HepG2 (cell line): ENCODE results near the gene ZBTB32. TPM values are rescaled to one million over a fixed set of nuclear protein-coding genes. Genes with fewer than 3 reads are reported as not detected.

Source experiments
- EEA1 ChIP-seq: sonication (generic); formaldehyde crosslinking; IDR thresholded peaks from 2 replicates; pipeline ENCODE4 v1.5.1; 2020; ENCODE audit warnings: mild to moderate bottlenecking, missing genetic modification reagents, borderline replicate concordance
- HIC2 ChIP-seq: sonication (generic); formaldehyde crosslinking; IDR thresholded peaks from 2 replicates; pipeline ENCODE4 v1.9.0; 2022; ENCODE audit warnings: low read depth, missing genetic modification reagents
- PHF21A ChIP-seq: sonication (generic); formaldehyde crosslinking; IDR thresholded peaks from 2 replicates; pipeline ENCODE4 v1.5.0; 2020; ENCODE audit warnings: mild to moderate bottlenecking, missing genetic modification reagents
- PRDM15 ChIP-seq: sonication (generic); formaldehyde crosslinking; IDR thresholded peaks from 2 replicates; pipeline ENCODE4 v1.4.0; 2020; ENCODE audit warnings: missing genetic modification reagents
- REPIN1 ChIP-seq: sonication (generic); formaldehyde crosslinking; IDR thresholded peaks from 2 replicates; pipeline ENCODE4 v1.8.0; 2022; ENCODE audit warnings: missing genetic modification reagents, low read depth, mild to moderate bottlenecking, borderline replicate concordance
- STAG1 ChIP-seq: sonication (generic); formaldehyde crosslinking; IDR thresholded peaks from 2 replicates; pipeline ENCODE4 v1.4.0; 2020; ENCODE audit warnings: missing genetic modification reagents
- STAT5B ChIP-seq: sonication (generic); formaldehyde crosslinking; IDR thresholded peaks from 2 replicates; pipeline ENCODE4 v1.4.0; 2020; ENCODE audit warnings: missing genetic modification reagents
- TBX3 ChIP-seq: fragments of 450-650 bp; IDR thresholded peaks from 2 replicates; pipeline ENCODE4 v1.6.1; 2017; ENCODE audit warnings: antibody characterized with exemption, mild to moderate bottlenecking, inconsistent platforms, borderline replicate concordance
- ZBTB20 ChIP-seq: sonication (generic); formaldehyde crosslinking; IDR thresholded peaks from 2 replicates; pipeline ENCODE4 v1.8.1; 2023; ENCODE audit warnings: missing genetic modification reagents, low read depth, mild to moderate bottlenecking, borderline replicate concordance
- ZBTB26 ChIP-seq: IDR thresholded peaks from 2 replicates; pipeline ENCODE4 v1.6.1; 2016; ENCODE audit warnings: missing compliant biosample characterization, missing genetic modification reagents, borderline replicate concordance
- ZFYVE20 ChIP-seq: sonication (generic); formaldehyde crosslinking; IDR thresholded peaks from 2 replicates; pipeline ENCODE4 v1.8.0; 2023; ENCODE audit warnings: low read depth, mild to moderate bottlenecking, moderate library complexity, missing genetic modification reagents, borderline replicate concordance
- ZNF20 ChIP-seq: sonication (generic); formaldehyde crosslinking; IDR thresholded peaks from 2 replicates; pipeline ENCODE4 v1.4.0; 2020; ENCODE audit warnings: mild to moderate bottlenecking, moderate library complexity, missing genetic modification reagents
- ZNF207 ChIP-seq: fragments of 450-650 bp; IDR thresholded peaks from 2 replicates; pipeline ENCODE4 v1.6.1; 2016; ENCODE audit warnings: antibody characterized with exemption, borderline replicate concordance
- ZNF251 ChIP-seq: sonication (generic); formaldehyde crosslinking; IDR thresholded peaks from 2 replicates; pipeline ENCODE4 v1.9.0; 2021; ENCODE audit warnings: mild to moderate bottlenecking, missing genetic modification reagents
- ZNF263 ChIP-seq: sonication (generic); formaldehyde crosslinking; IDR thresholded peaks from 2 replicates; pipeline ENCODE4 v1.4.0; 2020; ENCODE audit warnings: missing genetic modification reagents
- ZNF354B ChIP-seq: sonication (generic); formaldehyde crosslinking; IDR thresholded peaks from 2 replicates; pipeline ENCODE4 v1.8.0; 2022; ENCODE audit warnings: mild to moderate bottlenecking, missing genetic modification reagents
- ZSCAN30 ChIP-seq: sonication (generic); formaldehyde crosslinking; IDR thresholded peaks from 2 replicates; pipeline ENCODE4 v1.5.0; 2020; ENCODE audit warnings: mild to moderate bottlenecking, missing genetic modification reagents
- polyA plus RNA-seq, 8 experiments: library from polyadenylated mRNA; depleted of rRNA in 3 of 8; stranded (reverse) in 7 of 8; unstranded in 1 of 8; fragments of >200 nt; fragmentation: Illumina TruSeq in 4 of 8; extraction: Trizol in 4 of 8; gene quantifications; 2 replicates each; pipeline versions ENCODE4 v1.2.1 to v1.2.3, GENCODE V29; 2011 to 2016; ENCODE audit warnings: low read depth in 4 of 8, missing spikeins in 1 of 8, mixed read lengths in 1 of 8; ENCODE audit not compliant: insufficient read depth in 1 of 8
- total RNA-seq, 5 experiments: library from RNA; depleted of rRNA; stranded (reverse); fragments of >200 nt; fragmentation: Illumina TruSeq; extraction: Trizol; gene quantifications; 2 replicates each; pipeline ENCODE4 v1.2.3, GENCODE V29; 2016; ENCODE audit warnings: low read depth in 1 of 5
- TF ChIP-seq, protein P1 (sequence below): sonication (generic); formaldehyde crosslinking; IDR thresholded peaks from 2 replicates; pipeline ENCODE4 v1.5.0; 2020; ENCODE audit warnings: missing genetic modification reagents, mild to moderate bottlenecking, borderline replicate concordance
- TF ChIP-seq, protein P2 (sequence below): sonication (generic); formaldehyde crosslinking; IDR thresholded peaks from 2 replicates; pipeline ENCODE4 v1.4.0; 2020; ENCODE audit warnings: mild to moderate bottlenecking, missing genetic modification reagents
- TF ChIP-seq, protein P3 (sequence below): IDR thresholded peaks from 2 replicates; pipeline ENCODE4 v1.6.1; 2016; ENCODE audit warnings: low read depth, borderline replicate concordance

The ZBTB32 gene
- total and polyA plus RNA-seq, 2 of the 13 experiments (the other 11 are each of a cell fraction or from before 2014, with no cell fraction given), result not detected

GRCh38 chr19:35702223-35703012 is 1.9 kb upstream of the ZBTB32 start (continued):
- TF ChIP-seq PRDM15 (no peak), ZNF207 (no peak), REPIN1 (CRISPR knock-in tag) (no peak), ZBTB20 (CRISPR knock-in tag) (no peak), EEA1 (no peak), ZNF251 (CRISPR knock-in tag) (no peak), TBX3 (0 out of 2 replicates have a peak, but pooled peaks have one; percentile 6), HIC2 (CRISPR knock-in tag) (no peak; the same call in 1 of the 2 replicates), STAT5B (CRISPR knock-in tag) (no peak), ZSCAN30 (CRISPR knock-in tag) (no peak), PHF21A (CRISPR knock-in tag) (peak; percentile 80; the same call in 1 of the 2 replicates), ZBTB26 (CRISPR knock-in tag) (no peak), ZNF263 (CRISPR knock-in tag) (peak; percentile 68), ZNF20 (CRISPR knock-in tag) (no peak), ZNF354B (CRISPR knock-in tag) (no peak), STAG1 (CRISPR knock-in tag) (no peak), ZFYVE20 (no peak)
- TF ChIP-seq, protein P1, sequence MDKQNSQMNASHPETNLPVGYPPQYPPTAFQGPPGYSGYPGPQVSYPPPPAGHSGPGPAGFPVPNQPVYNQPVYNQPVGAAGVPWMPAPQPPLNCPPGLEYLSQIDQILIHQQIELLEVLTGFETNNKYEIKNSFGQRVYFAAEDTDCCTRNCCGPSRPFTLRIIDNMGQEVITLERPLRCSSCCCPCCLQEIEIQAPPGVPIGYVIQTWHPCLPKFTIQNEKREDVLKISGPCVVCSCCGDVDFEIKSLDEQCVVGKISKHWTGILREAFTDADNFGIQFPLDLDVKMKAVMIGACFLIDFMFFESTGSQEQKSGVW (CRISPR knock-in tag), result no peak
- TF ChIP-seq, protein P2, sequence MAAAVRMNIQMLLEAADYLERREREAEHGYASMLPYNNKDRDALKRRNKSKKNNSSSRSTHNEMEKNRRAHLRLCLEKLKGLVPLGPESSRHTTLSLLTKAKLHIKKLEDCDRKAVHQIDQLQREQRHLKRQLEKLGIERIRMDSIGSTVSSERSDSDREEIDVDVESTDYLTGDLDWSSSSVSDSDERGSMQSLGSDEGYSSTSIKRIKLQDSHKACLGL (CRISPR knock-in tag), result peak; percentile 42; the same call in 1 of the 2 replicates
- TF ChIP-seq, protein P3, sequence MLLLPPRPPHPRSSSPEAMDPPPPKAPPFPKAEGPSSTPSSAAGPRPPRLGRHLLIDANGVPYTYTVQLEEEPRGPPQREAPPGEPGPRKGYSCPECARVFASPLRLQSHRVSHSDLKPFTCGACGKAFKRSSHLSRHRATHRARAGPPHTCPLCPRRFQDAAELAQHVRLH, result peak; percentile 52; the same call in 1 of the 2 replicates
